GM18951 (cell line): Measurements from ENCODE around the gene SCGB3A1.

ENCODE experiments used
- POLR2A ChIP-seq: IDR thresholded peaks from 4 replicates; pipeline ENCODE4 v1.6.1; 2011; ENCODE audit warnings: mild to moderate bottlenecking; ENCODE audit not compliant: insufficient read length, insufficient read depth; ENCODE audit errors: extremely low read depth
- in situ Hi-C: fragments of 300-500 bp; cut with MboI; formaldehyde crosslinking; loops from one replicate; pipeline ENCODE4 v1.12.0; 2022; ENCODE audit warnings: low sequenced_read_pairs, mixed read lengths, inconsistent platforms; ENCODE audit not compliant: unreplicated experiment

SCGB3A1 gene

GRCh38 chr5:180575571-180575970, 15.7 kb downstream of the SCGB3A1 start:
- in situ Hi-C loops, result no loop called here

GRCh38 chr5:180568914-180569313, 22.4 kb downstream of the SCGB3A1 start:
- in situ Hi-C loops, result no loop called here
- no peak for TF ChIP-seq POLR2A

More at GRCh38 chr5:180575571-180575970, 15.7 kb downstream of the SCGB3A1 start:
- no peak for TF ChIP-seq POLR2A

- in situ Hi-C loops, result no loop called here
- no peak for TF ChIP-seq POLR2A
Measured at GRCh38 chr5:180563994-180564393, 27.3 kb downstream of the SCGB3A1 start.

- in situ Hi-C loops, result no loop called here
- no peak for TF ChIP-seq POLR2A
Measured at GRCh38 chr5:180558232-180558631, 33.1 kb downstream of the SCGB3A1 start.

DNA sequence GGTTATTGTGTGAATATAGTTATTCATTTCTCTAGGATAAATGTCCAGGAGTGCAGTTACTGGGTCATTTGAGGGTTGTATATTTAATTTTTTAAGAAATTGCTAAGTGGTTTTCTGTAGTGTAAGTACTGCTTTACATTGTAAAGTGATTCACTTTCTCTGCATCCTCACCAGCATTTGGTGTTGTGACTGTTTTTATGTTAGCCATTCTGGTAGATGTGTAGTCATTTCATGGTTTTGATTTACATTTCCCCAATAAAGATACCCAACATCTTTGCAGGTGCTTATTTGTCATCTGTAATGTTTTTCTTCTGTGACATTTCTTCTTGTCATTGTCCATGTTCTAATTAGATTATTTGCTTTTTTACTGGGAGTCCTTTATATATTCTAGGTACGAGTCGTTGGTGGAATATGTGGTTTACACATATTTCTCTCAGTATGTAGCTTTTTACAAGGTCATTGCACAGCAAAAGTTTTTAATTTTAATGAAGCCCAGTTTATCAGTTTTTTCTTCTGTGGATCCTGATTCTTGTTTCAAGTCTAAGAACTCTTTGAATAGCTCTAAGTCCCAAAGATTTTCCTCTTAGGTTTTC, 34.0 kb downstream of the SCGB3A1 start:
- TF ChIP-seq POLR2A, result no peak
- in situ Hi-C loops, result no loop called here

GRCh38 chr5:180555168-180555921, 36.0 kb downstream of the SCGB3A1 start:
- no peak for TF ChIP-seq POLR2A
- in situ Hi-C loops, result no loop called here

- in situ Hi-C loops, result no loop called here
- no peak for TF ChIP-seq POLR2A
Measured at GRCh38 chr5:180553530-180553929, 37.8 kb downstream of the SCGB3A1 start.

DNA sequence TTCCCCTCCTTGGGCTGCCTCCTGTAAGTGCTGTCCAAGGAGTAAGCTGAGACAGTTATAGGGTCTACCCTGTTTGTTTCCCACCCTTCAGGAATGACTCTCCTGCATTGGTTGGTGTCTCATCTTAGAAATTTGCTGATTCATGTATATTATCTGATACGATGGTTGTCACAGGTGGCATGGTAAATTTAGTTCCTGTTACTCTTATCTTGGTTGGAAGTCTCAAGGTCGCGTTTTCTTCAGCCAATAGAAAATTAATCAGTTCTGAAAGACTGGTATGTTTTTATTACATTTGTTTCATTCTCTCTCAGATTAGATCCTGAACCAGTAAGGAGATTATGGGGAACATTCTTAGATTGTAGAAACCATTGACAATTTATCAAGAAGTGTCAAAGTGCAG, 42.7 kb downstream of the SCGB3A1 start:
- TF ChIP-seq POLR2A, result no peak
- in situ Hi-C loops, result no loop called here

- TF ChIP-seq POLR2A, result no peak
- in situ Hi-C loops, result no loop called here
Measured at GRCh38 chr5:180545248-180545647, 46.1 kb downstream of the SCGB3A1 start.

- no peak for TF ChIP-seq POLR2A
- in situ Hi-C loops, result no loop called here
Measured at GRCh38 chr5:180541710-180542109, 49.6 kb downstream of the SCGB3A1 start.
